Measurements from ENCODE around the gene FRMD3.
"Not testable (repeated sequence)": the region's sequence is repeated elsewhere in the genome, so short reads cannot be mapped to it uniquely, and the experiment has no call there.

Gene FRMD3

DNA sequence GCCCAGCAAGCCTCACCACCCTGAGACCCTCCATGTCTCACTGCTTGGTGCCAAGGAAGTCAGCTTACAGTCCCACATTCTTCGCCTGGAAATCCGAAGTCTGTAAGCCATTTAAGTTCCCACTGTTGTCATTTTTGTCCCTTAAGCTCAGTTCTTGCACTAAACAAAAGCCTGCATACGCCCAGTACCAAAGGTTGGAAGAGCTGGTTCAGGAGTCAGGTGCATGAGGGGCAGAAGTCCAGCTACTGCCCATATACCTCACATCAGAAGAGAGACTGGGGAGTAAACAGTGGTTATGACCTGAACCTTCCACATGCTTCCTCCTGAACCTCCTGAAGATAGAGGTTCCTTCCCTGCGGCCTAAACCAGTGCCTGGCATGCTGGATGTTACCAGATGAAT lies 146.0 kb downstream of the FRMD3 start:
- DNase-seq (ENCODE audit: low read depth, low spot score) = no peak

DNA sequence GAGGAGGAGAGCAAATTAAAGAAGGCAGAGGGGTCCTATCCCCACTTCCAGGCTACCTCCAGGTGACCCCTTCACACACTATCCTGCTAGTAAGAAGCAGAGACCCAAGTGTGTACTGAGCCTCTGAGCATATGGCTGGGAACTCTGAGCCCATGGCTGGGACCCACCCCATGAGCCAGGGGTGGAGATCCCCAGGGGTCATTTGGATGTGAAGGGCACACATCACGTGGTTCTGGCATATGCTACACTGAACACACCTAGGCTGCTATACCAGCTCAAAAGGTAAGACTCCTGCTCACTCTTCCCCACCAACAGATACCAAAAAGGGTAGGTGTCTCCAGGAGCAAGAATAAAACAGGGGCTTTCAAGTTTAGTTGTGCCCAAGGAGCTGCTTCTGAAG lies 149.9 kb downstream of the FRMD3 start:
- no peak for DNase-seq (ENCODE audit: low read depth, low spot score)

GRCh38 chr9:83387401-83388185 lies 150.6 kb downstream of the FRMD3 start:
- no peak for DNase-seq (ENCODE audit: low read depth, low spot score)

DNA sequence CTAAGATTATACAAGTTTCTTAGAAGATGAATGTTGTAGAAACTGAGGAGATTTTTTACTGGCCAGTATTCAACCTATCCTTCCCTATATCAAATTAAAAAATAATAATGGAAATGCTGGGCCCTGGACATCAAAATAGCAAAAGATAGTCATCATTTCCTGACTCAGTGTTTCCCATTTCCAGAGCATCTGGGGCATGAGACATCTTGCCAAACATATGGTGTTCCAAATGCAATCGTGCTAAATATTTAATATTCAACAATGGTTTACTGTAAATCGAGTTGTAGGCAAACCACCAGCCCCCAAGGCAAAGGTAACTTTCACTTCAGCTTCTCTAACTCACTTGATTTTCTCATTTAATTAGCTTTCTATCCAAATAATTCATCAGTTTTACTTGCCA lies 152.9 kb downstream of the FRMD3 start:
- no peak for DNase-seq (ENCODE audit: low read depth, low spot score)

GRCh38 chr9:83384214-83384613 lies 154.0 kb downstream of the FRMD3 start:
- DNase-seq (ENCODE audit: low read depth, low spot score) = no peak

- DNase-seq (ENCODE audit: low read depth, low spot score) = no peak
These were observed 155.2 kb downstream of the FRMD3 start for GRCh38 chr9:83383034-83383433.

- no peak for DNase-seq (ENCODE audit: low read depth, low spot score)
These were observed 155.8 kb downstream of the FRMD3 start for GRCh38 chr9:83382421-83382820.

DNA sequence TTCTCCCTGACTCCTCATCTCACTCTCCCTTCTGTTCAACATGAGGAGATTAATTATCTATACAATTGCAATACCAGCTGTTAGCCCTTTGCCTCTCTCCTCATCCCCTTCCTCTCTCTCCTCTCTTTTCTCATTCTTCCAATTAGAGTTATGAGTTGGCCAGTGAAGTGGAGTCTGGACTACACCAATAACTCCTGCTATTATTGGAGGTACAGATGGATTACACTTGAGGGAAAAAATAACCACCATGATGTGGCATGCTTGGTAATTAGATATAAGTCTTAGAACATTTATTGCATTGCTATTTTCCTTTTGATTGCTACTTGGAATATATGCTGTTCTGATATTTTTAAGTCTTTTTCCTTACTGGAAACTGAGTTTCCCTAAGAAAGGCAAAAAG lies 159.2 kb downstream of the FRMD3 start:
- DNase-seq (ENCODE audit: low read depth, low spot score) = no peak

GRCh38 chr9:83372957-83373356 lies 165.2 kb downstream of the FRMD3 start:
- DNase-seq (ENCODE audit: low read depth, low spot score) = no peak

GRCh38 chr9:83367326-83367725 lies 170.9 kb downstream of the FRMD3 start:
- DNase-seq (ENCODE audit: low read depth, low spot score) = no peak

DNA sequence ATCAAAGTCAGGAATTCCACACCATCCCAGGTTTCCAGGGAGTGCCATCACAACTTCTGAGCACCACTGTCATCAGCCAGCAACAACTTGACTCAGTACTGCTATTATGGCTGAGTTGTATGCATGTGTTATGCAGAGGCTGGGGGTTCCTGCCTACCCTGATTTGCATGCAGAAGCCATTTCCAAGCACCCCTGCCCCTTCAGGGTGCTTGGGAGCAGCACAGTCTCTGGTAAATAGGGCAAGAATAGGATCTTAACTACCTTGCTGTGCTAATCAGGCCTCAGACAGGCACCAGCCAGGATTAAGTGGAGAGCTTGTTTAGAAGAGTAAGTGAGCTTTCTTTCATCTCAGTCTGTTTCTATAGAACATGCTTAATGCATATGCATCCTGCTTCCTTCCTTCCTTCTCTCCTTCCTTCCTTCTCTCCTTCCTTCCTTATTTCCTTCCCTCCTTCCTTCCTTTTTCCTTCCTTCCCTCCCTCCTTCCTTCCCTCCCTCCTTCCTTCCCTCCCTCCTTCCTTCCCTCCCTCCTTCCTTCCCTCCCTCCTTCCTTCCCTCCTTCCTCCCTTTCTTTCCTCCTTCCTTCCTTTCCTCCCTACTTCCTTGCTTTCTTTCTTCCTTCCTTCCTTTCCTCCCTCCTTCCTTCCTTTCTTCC lies 175.7 kb downstream of the FRMD3 start:
- DNase-seq (ENCODE audit: low read depth, low spot score) = no peak

DNA sequence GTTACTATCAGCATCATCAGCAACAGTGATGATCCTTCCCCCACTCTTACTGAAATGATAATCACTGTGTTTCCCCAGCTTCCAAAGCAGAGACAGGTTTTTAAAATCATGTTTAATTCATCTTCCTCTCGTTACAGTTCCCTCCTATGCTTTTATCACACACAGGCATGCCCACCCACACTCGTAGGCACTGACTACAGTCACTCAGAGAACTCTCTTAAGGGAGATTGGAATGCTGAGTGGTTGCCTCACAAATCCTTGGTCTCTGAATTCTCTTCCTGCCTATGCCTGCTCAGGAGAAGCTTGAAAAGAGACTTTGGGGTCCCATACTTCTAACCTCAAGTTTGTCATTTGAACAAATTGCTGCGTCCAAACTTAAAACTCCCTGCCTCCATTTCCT lies 179.2 kb downstream of the FRMD3 start:
- DNase-seq (ENCODE audit: low read depth, low spot score) = no peak

DNA sequence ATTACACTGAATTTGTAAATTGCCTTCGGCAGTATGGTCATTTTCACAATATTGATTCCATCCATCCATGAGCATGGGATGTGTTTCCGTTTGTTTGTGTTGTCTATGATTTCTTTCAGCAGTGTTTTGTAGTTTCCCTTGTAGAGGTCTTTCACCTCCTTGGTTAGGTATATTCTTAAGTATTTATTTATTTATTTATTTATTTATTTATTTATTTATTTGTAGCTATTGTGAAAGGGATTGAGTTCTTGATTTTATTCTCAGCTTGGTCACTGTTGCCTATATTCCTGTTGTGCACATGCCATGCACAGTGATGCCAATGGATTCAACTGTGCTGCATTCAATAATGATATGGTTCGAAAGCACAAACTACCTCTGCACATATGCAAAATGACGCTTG lies 179.7 kb downstream of the FRMD3 start:
- DNase-seq (ENCODE audit: low read depth, low spot score) = not testable (repeated sequence)

GRCh38 chr9:83355729-83356151 lies 182.5 kb downstream of the FRMD3 start:
- DNase-seq (ENCODE audit: low read depth, low spot score) = no peak

DNA sequence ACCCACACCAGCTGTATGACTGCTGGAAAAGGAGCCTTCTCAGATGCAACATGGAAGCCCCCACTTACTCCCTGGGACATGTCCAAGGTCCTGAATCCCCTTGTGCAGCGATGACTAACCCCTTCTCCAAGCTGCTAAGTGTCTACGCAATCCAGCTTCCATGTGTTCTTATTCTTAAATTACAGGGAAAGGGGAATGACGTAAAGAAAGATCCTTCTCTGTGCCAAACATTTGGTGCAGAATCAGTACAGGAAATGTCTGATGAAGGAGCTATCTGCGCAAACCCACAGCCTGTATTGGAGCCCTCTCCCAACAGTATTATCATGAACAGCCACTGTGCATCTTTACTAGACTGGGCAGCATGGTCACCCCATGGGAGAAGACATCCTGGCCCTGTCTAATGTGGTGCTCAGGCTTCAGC lies 183.2 kb downstream of the FRMD3 start:
- no peak for DNase-seq (ENCODE audit: low read depth, low spot score)

DNA sequence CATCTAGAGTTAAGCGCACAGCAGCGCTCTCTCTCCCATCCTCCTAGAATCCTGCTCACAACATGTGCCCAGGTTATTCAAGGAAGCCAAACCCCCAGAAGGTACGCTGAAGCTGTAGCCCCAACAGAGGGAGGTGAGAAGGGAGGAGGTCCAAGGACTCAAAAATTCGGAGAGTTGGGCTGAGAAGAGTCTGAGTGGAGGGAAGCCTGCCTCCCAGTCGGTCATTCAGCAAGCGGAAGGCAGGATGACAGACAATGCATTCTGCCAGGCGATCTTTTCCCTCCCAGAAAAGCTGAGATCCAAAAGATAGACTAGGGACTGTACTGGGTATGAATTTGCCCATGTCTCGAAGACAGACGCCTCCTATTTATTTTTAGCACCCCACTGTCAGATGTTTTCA lies 189.2 kb downstream of the FRMD3 start:
- no peak for DNase-seq (ENCODE audit: low read depth, low spot score)

- DNase-seq (ENCODE audit: low read depth, low spot score) = no peak
These were observed 191.4 kb downstream of the FRMD3 start for GRCh38 chr9:83346655-83347420.

- no peak for DNase-seq (ENCODE audit: low read depth, low spot score)
These were observed 194.7 kb downstream of the FRMD3 start for GRCh38 chr9:83343366-83343999.

GRCh38 chr9:83342731-83343130 lies 195.5 kb downstream of the FRMD3 start:
- DNase-seq (ENCODE audit: low read depth, low spot score) = no peak

DNA sequence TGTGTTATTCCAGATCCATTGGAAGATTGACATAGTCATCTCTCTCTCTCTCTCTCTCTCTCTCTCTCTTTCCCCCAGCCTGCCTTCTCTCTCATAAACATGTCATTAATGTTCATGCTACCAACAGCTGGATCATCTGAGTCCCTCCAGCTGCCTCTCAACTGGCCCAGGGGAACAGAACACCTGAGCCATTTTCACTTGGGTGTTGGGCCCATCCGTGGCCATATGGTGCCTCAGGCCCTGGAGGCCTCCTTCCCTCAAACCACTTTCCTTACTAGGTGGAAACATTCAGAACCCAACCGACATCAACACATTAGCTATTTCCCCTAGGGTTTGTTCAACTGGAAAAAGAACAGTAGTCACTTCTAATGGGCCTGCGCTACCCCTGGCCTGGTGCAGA lies 196.2 kb downstream of the FRMD3 start:
- no peak for DNase-seq (ENCODE audit: low read depth, low spot score)

GRCh38 chr9:83340451-83340850 lies 197.8 kb downstream of the FRMD3 start:
- no peak for DNase-seq (ENCODE audit: low read depth, low spot score)

GRCh38 chr9:83339435-83339834 lies 198.8 kb downstream of the FRMD3 start:
- DNase-seq (ENCODE audit: low read depth, low spot score) = peak; percentile 4
